ENCODE results near the gene IRF1.

DNA sequence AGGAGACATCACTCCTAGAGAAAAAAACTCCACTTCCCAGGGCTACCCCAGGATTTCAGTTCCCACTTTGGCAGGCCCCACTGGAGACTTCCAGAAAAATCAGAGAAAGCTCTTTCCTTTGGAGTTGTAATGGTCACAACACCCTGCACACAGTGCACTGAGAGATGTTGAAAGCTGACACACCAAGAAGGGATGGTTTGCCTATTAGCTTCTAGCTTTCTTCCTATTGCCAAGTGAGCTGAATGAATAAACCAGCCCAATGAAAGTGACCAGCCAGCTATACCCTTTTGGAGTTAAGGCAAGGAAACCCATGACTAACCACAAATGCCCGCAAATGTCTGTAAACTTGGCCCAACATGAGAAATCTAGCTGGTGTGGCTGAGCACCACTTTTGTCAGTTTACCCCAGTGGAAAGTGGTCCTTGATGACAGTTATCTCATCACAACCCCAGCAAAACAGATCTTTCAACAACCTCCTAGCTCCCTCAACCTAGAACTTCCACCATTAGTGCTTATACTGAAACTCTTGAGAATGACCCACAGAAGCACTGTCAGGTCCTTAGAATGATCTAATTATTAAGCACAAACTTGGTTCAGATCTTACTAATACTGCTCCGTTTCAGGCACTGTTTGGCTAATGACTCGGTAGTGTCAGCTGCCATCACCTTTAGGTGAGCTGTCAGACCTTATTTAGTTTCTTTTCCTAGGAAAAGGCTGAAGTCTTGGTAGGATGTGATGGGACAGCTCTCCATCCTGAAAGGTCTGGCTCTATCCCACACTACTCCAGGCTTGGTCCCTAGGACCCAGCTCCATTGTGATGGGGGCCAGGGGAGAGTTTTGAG is 11.2 kb downstream of the IRF1 start:
- no peak for TF ChIP-seq POLR2A (IDR thresholded peaks at IDR 0.05; ENCODE audit: low read length)
- no peak for TF ChIP-seq GATA1 (IDR thresholded peaks at IDR 0.05; ENCODE audit: low read depth, low read length)

All from erythroblast (primary cell).